ENCODE results near the gene TLR2. TPM values are rescaled to one million over a fixed set of nuclear protein-coding genes. Genes with fewer than 3 reads are reported as not detected.

TLR2 gene
- total RNA-seq, 3 donors from 2014 or later (not counting 1 experiment from before 2014, with no cell fraction given), result 2.7 to 20.4 (median 6.3) TPM

DNA sequence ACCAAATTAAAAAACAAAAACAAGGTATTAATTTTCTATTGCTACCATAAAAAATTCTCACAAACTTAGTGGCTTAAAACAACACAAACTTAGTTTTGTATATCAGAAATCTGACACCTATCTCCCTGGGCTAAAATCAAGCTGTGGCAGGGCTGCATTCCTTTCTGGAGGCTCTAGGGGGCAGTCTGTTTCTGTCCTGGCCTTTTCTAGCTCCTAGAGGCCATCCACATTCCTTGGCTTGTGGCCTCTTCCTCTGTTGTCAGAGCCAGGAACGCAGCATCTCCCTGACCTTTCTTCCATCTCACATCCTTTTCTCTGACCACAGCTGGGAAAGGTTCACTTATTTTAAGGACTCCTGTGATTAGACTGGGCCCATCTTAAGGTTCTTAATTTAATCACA, 38.9 kb upstream of the TLR2 start:
- no peak overlapping the region for H3K27ac ChIP-seq (ENCODE audit: low read length)
- no peaks in the 10 kb centered on the region for H3K27me3 Mint-ChIP-seq (ENCODE audit: low read depth in 2 of 2)
- TF ChIP-seq, protein P1, sequence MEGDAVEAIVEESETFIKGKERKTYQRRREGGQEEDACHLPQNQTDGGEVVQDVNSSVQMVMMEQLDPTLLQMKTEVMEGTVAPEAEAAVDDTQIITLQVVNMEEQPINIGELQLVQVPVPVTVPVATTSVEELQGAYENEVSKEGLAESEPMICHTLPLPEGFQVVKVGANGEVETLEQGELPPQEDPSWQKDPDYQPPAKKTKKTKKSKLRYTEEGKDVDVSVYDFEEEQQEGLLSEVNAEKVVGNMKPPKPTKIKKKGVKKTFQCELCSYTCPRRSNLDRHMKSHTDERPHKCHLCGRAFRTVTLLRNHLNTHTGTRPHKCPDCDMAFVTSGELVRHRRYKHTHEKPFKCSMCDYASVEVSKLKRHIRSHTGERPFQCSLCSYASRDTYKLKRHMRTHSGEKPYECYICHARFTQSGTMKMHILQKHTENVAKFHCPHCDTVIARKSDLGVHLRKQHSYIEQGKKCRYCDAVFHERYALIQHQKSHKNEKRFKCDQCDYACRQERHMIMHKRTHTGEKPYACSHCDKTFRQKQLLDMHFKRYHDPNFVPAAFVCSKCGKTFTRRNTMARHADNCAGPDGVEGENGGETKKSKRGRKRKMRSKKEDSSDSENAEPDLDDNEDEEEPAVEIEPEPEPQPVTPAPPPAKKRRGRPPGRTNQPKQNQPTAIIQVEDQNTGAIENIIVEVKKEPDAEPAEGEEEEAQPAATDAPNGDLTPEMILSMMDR (IDR thresholded peaks at IDR 0.05), result no peak

DNA sequence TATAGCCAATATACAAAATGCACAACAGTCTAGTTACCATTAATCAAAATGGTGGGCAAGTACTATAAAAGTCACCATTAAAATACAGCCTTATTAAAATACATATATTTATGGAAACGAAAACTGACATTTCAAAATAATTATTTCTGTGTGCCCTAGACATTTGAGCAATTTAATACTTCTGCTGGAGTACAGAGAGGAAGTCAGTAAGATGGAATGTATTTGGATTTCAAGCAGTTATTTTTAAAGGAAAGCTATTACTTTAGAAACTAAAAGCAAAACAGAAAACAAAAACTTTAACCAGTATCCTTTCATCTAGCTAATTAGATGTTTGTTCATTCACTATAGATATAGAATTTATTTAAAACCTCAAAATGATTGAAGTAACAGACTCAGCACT, 37.8 kb upstream of the TLR2 start:
- Histone ChIP-seq H3K4me3 (ENCODE audit: low read length) (no peak overlapping the region), H3K4me1 (ENCODE audit: control insufficient read depth, insufficient read depth, low read length) (peaks cover 8% of the 10 kb centered on the region), H3K9me3 (ENCODE audit: control insufficient read depth, insufficient read depth, low read length) (peaks cover 2% of the 10 kb centered on the region), H3K36me3 (ENCODE audit: control insufficient read depth, insufficient read depth, low read length) (no peaks in the 10 kb centered on the region), H3K27ac (ENCODE audit: low read length) (no peak overlapping the region), H3K27me3 (ENCODE audit: control insufficient read depth, insufficient read depth, low read length) (no peaks in the 10 kb centered on the region)
- Mint-ChIP-seq H3K4me3 (no peak overlapping the region), H3K9me3 (no peaks in the 10 kb centered on the region), H3K27me3 (ENCODE audit: low read depth in 2 of 2) (no peaks in the 10 kb centered on the region), H3K27ac (no peak overlapping the region), H3K4me1 (peaks cover 11 to 12% of the 10 kb centered on the region in 2 donors), H3K36me3 (no peaks in the 10 kb centered on the region)
- intact Hi-C loops (cut with micrococcal nuclease), result no loop called here
- TF ChIP-seq, protein P1 (IDR thresholded peaks at IDR 0.05), result no peak
- ATAC-seq (no peak), DNase-seq (no peak)
- no CpG with 5 or more reads among the region's 1 CpG for WGBS (ENCODE audit: insufficient coverage)

More for the DNA sequence above, 38.9 kb upstream of the TLR2 start:
- peaks cover 2% of the 10 kb centered on the region for H3K9me3 ChIP-seq (ENCODE audit: control insufficient read depth, insufficient read depth, low read length)
- H3K27me3 ChIP-seq (ENCODE audit: control insufficient read depth, insufficient read depth, low read length), result no peaks in the 10 kb centered on the region
- peaks cover 3% of the 10 kb centered on the region for H3K4me1 ChIP-seq (ENCODE audit: control insufficient read depth, insufficient read depth, low read length)
- Mint-ChIP-seq H3K4me1 (peaks cover 6% of the 10 kb centered on the region in 2 donors), H3K27ac (no peak overlapping the region), H3K4me3 (no peak overlapping the region), H3K36me3 (no peaks in the 10 kb centered on the region), H3K9me3 (no peaks in the 10 kb centered on the region)
- no peak for DNase-seq
- intact Hi-C loops (cut with micrococcal nuclease), result no loop called here
- no peak for ATAC-seq
- H3K36me3 ChIP-seq (ENCODE audit: control insufficient read depth, insufficient read depth, low read length), result no peaks in the 10 kb centered on the region
- H3K4me3 ChIP-seq (ENCODE audit: low read length), result no peak overlapping the region
- 82% methylated on average over 1 of the region's 1 CpG for WGBS (ENCODE audit: insufficient coverage)

DNA sequence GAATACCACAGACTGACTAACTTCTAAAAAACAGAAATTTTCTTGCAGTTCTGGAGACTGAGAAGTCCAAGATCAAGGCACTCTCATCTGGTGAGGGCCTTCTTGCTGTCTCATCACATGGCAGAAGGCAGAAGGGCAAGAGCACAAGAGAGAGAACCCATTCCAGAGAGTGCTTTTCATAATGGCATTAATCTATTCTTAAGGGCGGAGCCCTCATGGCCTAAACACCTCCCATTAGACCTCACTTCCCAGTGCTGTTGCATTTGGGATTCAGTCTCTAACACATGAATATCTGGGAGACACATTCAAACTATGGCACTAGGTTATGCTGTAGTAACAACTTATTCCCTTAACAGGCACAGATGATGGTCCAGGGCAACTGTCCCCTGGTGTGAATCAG, 37.1 kb upstream of the TLR2 start:
- Histone ChIP-seq H3K4me3 (ENCODE audit: low read length) (no peak overlapping the region), H3K4me1 (ENCODE audit: control insufficient read depth, insufficient read depth, low read length) (peaks cover 15% of the 10 kb centered on the region), H3K27me3 (ENCODE audit: control insufficient read depth, insufficient read depth, low read length) (no peaks in the 10 kb centered on the region), H3K36me3 (ENCODE audit: control insufficient read depth, insufficient read depth, low read length) (no peaks in the 10 kb centered on the region), H3K9me3 (ENCODE audit: control insufficient read depth, insufficient read depth, low read length) (peaks cover 2% of the 10 kb centered on the region), H3K27ac (ENCODE audit: low read length) (no peak overlapping the region)
- no peak overlapping the region for H3K4me3 Mint-ChIP-seq
- TF ChIP-seq, protein P1 (IDR thresholded peaks at IDR 0.05), result no peak
- ATAC-seq (no peak), DNase-seq (no peak)
- no peak overlapping the region for H3K27ac Mint-ChIP-seq
- H3K9me3 Mint-ChIP-seq, result no peaks in the 10 kb centered on the region
- H3K4me1 Mint-ChIP-seq, result peaks cover 19% of the 10 kb centered on the region in 2 donors
- intact Hi-C loops (cut with micrococcal nuclease), result no loop called here
- no peaks in the 10 kb centered on the region for H3K36me3 Mint-ChIP-seq
- no peaks in the 10 kb centered on the region for H3K27me3 Mint-ChIP-seq (ENCODE audit: low read depth in 2 of 2)
- 100% methylated on average over 1 of the region's 1 CpG for WGBS (ENCODE audit: insufficient coverage)

DNA sequence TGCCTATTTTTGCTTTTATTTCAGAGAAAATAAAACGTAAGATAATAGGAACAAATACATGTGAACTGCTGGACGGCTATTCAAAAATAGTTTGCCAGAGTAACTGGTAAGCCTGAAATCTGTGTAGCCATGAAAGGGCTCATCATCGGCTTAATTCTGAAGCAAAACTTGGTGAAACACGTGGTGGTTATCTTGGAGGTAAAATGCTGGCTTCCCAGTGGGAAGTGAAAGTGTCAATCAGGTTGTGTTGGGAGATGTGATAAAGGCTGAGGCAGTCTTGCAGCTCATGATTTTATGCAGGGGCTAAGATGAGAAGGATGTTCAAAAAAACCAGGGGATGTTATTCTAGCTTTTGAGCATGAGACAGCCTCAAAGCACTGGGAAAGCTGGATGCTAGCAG, 36.1 kb upstream of the TLR2 start:
- no peak overlapping the region for H3K4me3 Mint-ChIP-seq
- intact Hi-C loops (cut with micrococcal nuclease), result no loop called here

More for the DNA sequence above, 36.1 kb upstream of the TLR2 start:
- Histone ChIP-seq H3K4me1 (ENCODE audit: control insufficient read depth, insufficient read depth, low read length) (peaks cover 21% of the 10 kb centered on the region), H3K27me3 (ENCODE audit: control insufficient read depth, insufficient read depth, low read length) (no peaks in the 10 kb centered on the region), H3K9me3 (ENCODE audit: control insufficient read depth, insufficient read depth, low read length) (peaks cover 2% of the 10 kb centered on the region), H3K27ac (ENCODE audit: low read length) (no peak overlapping the region), H3K36me3 (ENCODE audit: control insufficient read depth, insufficient read depth, low read length) (no peaks in the 10 kb centered on the region), H3K4me3 (ENCODE audit: low read length) (no peak overlapping the region)
- ATAC-seq, result no peak
- Mint-ChIP-seq H3K9me3 (no peaks in the 10 kb centered on the region), H3K4me1 (peaks cover 19% of the 10 kb centered on the region in 2 donors), H3K27ac (peak overlapping the region in 1 of 2 donors; percentile 29), H3K27me3 (ENCODE audit: low read depth in 2 of 2) (no peaks in the 10 kb centered on the region), H3K36me3 (no peaks in the 10 kb centered on the region)
- 66% methylated on average over 4 of the region's 4 CpGs for WGBS (ENCODE audit: insufficient coverage)
- no peak for DNase-seq
- TF ChIP-seq, protein P1 (IDR thresholded peaks at IDR 0.05), result no peak

Data from natural killer cell (primary cell).